Astrocyte of the hippocampus (primary cell): ENCODE results near the gene APPBP2.

Source experiments
- DNase-seq: peaks from one replicate; pipeline ENCODE4 v3.0.0; 2011; ENCODE audit warnings: low read depth, low spot score

APPBP2 gene

GRCh38 chr17:60396412-60396811, 129.6 kb downstream of the APPBP2 start:
- DNase-seq, result no peak

DNA sequence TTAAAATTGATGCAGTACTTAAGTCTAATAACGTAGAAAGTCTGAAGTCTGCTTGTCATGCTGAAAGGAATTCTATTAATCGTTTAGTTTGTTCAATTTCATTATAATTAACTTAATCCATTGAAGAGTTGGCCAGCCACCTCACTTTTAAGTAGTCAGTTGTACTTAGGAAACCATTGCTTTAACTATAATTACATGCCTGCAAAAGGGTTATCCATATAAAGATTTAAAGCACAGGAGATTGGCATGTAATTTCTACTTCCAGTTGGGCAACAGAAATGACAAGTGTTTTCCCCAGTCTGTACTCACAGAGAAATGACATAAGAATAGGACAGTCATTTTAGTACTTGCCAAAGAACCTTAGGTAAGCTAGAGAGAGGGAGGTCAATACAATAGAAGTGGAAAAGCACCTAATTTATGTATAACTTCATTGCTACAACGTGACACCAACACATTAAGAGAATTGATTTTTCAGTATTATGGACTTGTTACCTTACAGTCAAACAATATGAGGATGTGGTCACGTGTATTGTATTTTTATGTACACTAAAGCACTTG, 130.5 kb downstream of the APPBP2 start:
- DNase-seq, result no peak

DNA sequence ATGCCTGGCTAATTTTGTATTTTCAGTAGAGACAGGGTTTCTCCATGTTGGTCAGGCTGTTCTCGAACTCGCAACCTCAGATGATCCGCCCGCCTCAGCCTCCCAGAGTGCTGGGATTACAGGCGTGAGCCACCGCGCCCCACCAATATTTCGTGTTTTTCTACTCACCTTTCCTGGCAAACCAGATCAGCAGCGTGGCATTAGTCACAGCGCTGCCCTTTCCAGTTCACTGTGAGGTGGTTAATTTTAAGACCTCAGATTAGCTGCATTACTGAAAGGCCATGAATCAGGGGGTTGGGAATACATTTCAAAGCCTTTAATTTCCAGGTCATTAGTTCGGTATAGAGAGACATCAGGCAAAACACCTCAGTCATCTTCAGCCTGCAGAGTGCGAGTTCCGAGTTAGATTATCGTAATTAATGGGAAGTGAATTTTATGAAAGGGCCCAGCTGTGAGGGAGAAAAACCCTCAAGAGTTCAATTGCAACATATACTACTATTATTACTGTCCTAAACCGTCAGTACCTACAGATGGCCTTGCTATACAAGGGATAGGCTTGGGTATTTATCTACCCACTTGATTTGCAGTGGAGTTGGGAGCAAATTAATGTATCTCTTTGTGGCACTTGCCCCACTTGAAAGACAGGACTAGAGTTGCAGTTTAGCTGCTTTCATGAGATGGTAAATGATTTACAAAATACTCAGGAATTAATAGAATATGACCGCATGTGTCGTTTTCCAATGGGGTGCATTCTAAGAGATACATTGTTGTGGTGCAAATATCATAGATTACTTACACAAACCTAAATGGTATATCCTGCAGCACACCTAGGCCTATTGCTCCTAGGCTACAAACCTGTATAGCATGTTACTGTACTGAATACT, 132.0 kb downstream of the APPBP2 start:
- DNase-seq, result no peak
